HG02763 (cell line): ENCODE measurements around the gene EVI5.
"Not testable (repeated sequence)": the region's sequence is repeated elsewhere in the genome, so short reads cannot be mapped to it uniquely, and the experiment has no call there.

Experiments used
- ATAC-seq: cut with Tn5 transposase; IDR thresholded peaks from one replicate; pipeline ENCODE4 v1.9.1; 2021; ENCODE audit warnings: mild to moderate bottlenecking, moderate library complexity; ENCODE audit not compliant: unreplicated experiment

The EVI5 gene

GRCh38 chr1:92527670-92528069 lies 257.2 kb downstream of the EVI5 start:
- no peak for ATAC-seq

- not testable (repeated sequence) for ATAC-seq
Measured at GRCh38 chr1:92524944-92525590, 259.8 kb downstream of the EVI5 start.

GRCh38 chr1:92519043-92519442 lies 265.9 kb downstream of the EVI5 start:
- no peak for ATAC-seq

GRCh38 chr1:92516574-92516973 lies 268.3 kb downstream of the EVI5 start:
- no peak for ATAC-seq

- ATAC-seq = no peak
Measured at GRCh38 chr1:92515796-92516201, 269.1 kb downstream of the EVI5 start.

GRCh38 chr1:92511541-92511940 lies 273.4 kb downstream of the EVI5 start:
- peak; percentile 75 for ATAC-seq

GRCh38 chr1:92509619-92510018 lies 275.3 kb downstream of the EVI5 start:
- ATAC-seq = no peak

- ATAC-seq = no peak
Measured at GRCh38 chr1:92505015-92505692, 279.8 kb downstream of the EVI5 start.

GRCh38 chr1:92504291-92505014 lies 280.5 kb downstream of the EVI5 start:
- no peak for ATAC-seq

GRCh38 chr1:92503926-92504285 lies 281.0 kb downstream of the EVI5 start:
- no peak for ATAC-seq

- ATAC-seq = no peak
Measured at GRCh38 chr1:92503043-92503925, 281.6 kb downstream of the EVI5 start.

GRCh38 chr1:92502247-92502646 lies 282.7 kb downstream of the EVI5 start:
- no peak for ATAC-seq

GRCh38 chr1:92500552-92500951 lies 284.4 kb downstream of the EVI5 start:
- ATAC-seq = no peak

- ATAC-seq = no peak
Measured at GRCh38 chr1:92495392-92496063, 289.4 kb downstream of the EVI5 start.

- ATAC-seq = no peak
Measured at GRCh38 chr1:92494485-92495141, 290.3 kb downstream of the EVI5 start.

GRCh38 chr1:92493139-92493538 lies 291.8 kb downstream of the EVI5 start:
- no peak for ATAC-seq

- ATAC-seq = no peak
Measured at GRCh38 chr1:92488832-92489231, 296.1 kb downstream of the EVI5 start.

GRCh38 chr1:92488416-92488815 lies 296.5 kb downstream of the EVI5 start:
- ATAC-seq = no peak

GRCh38 chr1:92487078-92487605 lies 297.8 kb downstream of the EVI5 start:
- ATAC-seq = no peak
